Right lung (tissue), 5 donors: Measurements from ENCODE around the gene CEP112. TPM values are rescaled to one million over a fixed set of nuclear protein-coding genes. Genes with fewer than 3 reads are reported as not detected.

Experiments used
- DNase-seq, 2 donors: peaks; one replicate each; pipeline ENCODE4 v3.0.0-alpha.2; 2013
- polyA plus RNA-seq, 5 donors: library from polyadenylated mRNA; unstranded; fragments of 120-200 nt; gene quantifications; one replicate each; pipeline versions ENCODE4 v1.2.1 to v1.2.3, GENCODE V29; 2013; ENCODE audit warnings: inconsistent platforms in 1 of 5, low replicate concordance in 1 of 5; ENCODE audit not compliant: insufficient read length in 5 of 5, insufficient read depth in 1 of 5

CEP112 gene
- polyA plus RNA-seq, 5 donors = 12.6 to 24.4 (median 20.8) TPM

- no peak for DNase-seq
Observed at GRCh38 chr17:66211047-66211810, 19.3 kb upstream of the CEP112 start.

GRCh38 chr17:66210208-66210574, 18.3 kb upstream of the CEP112 start:
- no peak for DNase-seq

- no peak for DNase-seq
Observed at GRCh38 chr17:66207936-66208335, 16.0 kb upstream of the CEP112 start.

GRCh38 chr17:66203274-66204015, 11.5 kb upstream of the CEP112 start:
- no peak for DNase-seq

- peak; percentile 59 to 71 for DNase-seq
Observed at GRCh38 chr17:66200685-66201092, 8.8 kb upstream of the CEP112 start.

- DNase-seq = no peak
Observed at GRCh38 chr17:66198242-66198641, 6.3 kb upstream of the CEP112 start.

GRCh38 chr17:66192378-66192687, 400 bp upstream of the CEP112 start:
- no peak for DNase-seq

- peak; percentile 12 to 25 for DNase-seq
Observed at GRCh38 chr17:66190738-66191592, 968 bp downstream of the CEP112 start.

GRCh38 chr17:66187718-66188117, 4.2 kb downstream of the CEP112 start:
- no peak for DNase-seq

- DNase-seq = no peak
Observed at GRCh38 chr17:66185862-66186261, 6.1 kb downstream of the CEP112 start.

GRCh38 chr17:66184392-66184791, 7.5 kb downstream of the CEP112 start:
- DNase-seq = no peak

GRCh38 chr17:66183529-66183928, 8.4 kb downstream of the CEP112 start:
- DNase-seq = no peak

- DNase-seq = no peak
Observed at GRCh38 chr17:66178642-66179041, 13.3 kb downstream of the CEP112 start.

- DNase-seq = no peak
Observed at GRCh38 chr17:66177048-66177447, 14.9 kb downstream of the CEP112 start.

- no peak for DNase-seq
Observed at GRCh38 chr17:66175892-66176291, 16.0 kb downstream of the CEP112 start.

- no peak for DNase-seq
Observed at GRCh38 chr17:66172691-66173223, 19.2 kb downstream of the CEP112 start.

GRCh38 chr17:66172144-66172543, 19.8 kb downstream of the CEP112 start:
- no peak for DNase-seq

- DNase-seq = no peak
Observed at GRCh38 chr17:66171692-66172091, 20.2 kb downstream of the CEP112 start.

- no peak for DNase-seq
Observed at GRCh38 chr17:66171172-66171571, 20.8 kb downstream of the CEP112 start.

GRCh38 chr17:66169839-66170238, 22.1 kb downstream of the CEP112 start:
- DNase-seq = no peak

- DNase-seq = no peak
Observed at GRCh38 chr17:66167189-66167815, 24.6 kb downstream of the CEP112 start.
